RWPE1 (cell line): ENCODE results near the gene FAM180A.
A peak's percentile ranks its signal among the peaks of the same experiment; 100 is the strongest.
"Not testable (repeated sequence)": the region's sequence is repeated elsewhere in the genome, so short reads cannot be mapped to it uniquely, and the experiment has no call there.

Experiments used
- CTCF ChIA-PET: fragments of 350-600 bp; sonication (Branson Sonifier 250); formaldehyde crosslinking; extraction: SDS; loops from one replicate; lab custom pipeline; 2021; lab: Yijun Ruan, JAX
- POLR2A ChIA-PET: fragments of 400-600 bp; formaldehyde crosslinking; extraction: SDS; loops from one replicate; lab custom pipeline; 2020; ENCODE audit warnings: antibody characterized with exemption; ENCODE audit not compliant: low non-redundant PET; lab: Yijun Ruan, JAX
- DNase-seq: peaks from one replicate; pipeline ENCODE4 v3.0.0; 2012; ENCODE audit warnings: low spot score
- H3K27ac ChIP-seq: fragments of 450-650 bp; 2 replicates; pipeline ENCODE4 v1.5.1; 2017
- TF ChIP-seq, protein P1 (sequence below): fragments of 450-650 bp; conservative IDR thresholded peaks from 2 replicates; pipeline ENCODE4 v1.5.1; 2017; ENCODE audit warnings: low read depth, mild to moderate bottlenecking

The FAM180A gene

DNA sequence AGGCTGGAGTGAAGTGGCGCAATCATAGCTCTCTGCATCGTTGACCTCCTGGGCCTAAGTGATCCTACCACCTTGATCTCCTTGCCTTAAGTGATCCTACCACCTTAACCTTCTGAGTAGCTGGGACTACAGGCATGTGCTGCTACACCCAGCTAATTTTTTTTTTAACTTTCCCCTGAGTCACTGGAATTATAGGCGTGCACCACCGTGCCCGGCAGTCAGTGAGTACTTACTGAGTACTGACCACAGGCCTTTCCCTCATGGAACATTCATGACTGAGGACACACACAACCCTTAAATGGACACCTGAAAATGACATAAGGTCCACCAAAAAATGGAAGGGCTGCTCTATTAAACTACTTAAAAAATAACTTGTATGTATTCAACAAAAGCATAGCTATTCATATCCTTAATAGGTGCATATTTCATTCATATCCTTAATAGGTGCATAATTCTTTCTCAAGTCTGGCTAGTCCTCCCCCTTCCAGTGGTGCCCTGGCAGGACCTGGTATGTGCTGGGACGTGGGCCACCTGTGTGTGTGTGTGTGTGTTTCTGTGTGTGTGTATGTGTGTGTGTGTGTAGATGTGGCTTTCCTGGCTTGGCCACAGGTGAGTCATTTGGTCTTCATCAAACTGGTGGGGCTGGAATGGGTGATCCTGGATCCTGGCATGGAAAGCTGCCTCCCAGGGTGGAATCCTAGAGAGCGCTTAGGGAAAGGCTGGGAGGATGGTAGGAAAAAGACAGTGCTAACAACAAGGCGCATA is 3.5 kb downstream of the FAM180A start:
- peak; percentile 67 for DNase-seq
- TF ChIP-seq, protein P1, sequence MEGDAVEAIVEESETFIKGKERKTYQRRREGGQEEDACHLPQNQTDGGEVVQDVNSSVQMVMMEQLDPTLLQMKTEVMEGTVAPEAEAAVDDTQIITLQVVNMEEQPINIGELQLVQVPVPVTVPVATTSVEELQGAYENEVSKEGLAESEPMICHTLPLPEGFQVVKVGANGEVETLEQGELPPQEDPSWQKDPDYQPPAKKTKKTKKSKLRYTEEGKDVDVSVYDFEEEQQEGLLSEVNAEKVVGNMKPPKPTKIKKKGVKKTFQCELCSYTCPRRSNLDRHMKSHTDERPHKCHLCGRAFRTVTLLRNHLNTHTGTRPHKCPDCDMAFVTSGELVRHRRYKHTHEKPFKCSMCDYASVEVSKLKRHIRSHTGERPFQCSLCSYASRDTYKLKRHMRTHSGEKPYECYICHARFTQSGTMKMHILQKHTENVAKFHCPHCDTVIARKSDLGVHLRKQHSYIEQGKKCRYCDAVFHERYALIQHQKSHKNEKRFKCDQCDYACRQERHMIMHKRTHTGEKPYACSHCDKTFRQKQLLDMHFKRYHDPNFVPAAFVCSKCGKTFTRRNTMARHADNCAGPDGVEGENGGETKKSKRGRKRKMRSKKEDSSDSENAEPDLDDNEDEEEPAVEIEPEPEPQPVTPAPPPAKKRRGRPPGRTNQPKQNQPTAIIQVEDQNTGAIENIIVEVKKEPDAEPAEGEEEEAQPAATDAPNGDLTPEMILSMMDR = no peak
- H3K27ac ChIP-seq = peak overlapping the region; percentile 93
- CTCF ChIA-PET = interaction anchor here (0.5 kb wide), 2 partner anchors 238 to 889 kb away, joined by 3 to 4 read pairs; no protein-coding TSS in a partner anchor
- POLR2A ChIA-PET = interaction anchor here (0.6 kb wide), 1 partner anchor 63 kb away, joined by 4 read pairs; no protein-coding TSS in a partner anchor

DNA sequence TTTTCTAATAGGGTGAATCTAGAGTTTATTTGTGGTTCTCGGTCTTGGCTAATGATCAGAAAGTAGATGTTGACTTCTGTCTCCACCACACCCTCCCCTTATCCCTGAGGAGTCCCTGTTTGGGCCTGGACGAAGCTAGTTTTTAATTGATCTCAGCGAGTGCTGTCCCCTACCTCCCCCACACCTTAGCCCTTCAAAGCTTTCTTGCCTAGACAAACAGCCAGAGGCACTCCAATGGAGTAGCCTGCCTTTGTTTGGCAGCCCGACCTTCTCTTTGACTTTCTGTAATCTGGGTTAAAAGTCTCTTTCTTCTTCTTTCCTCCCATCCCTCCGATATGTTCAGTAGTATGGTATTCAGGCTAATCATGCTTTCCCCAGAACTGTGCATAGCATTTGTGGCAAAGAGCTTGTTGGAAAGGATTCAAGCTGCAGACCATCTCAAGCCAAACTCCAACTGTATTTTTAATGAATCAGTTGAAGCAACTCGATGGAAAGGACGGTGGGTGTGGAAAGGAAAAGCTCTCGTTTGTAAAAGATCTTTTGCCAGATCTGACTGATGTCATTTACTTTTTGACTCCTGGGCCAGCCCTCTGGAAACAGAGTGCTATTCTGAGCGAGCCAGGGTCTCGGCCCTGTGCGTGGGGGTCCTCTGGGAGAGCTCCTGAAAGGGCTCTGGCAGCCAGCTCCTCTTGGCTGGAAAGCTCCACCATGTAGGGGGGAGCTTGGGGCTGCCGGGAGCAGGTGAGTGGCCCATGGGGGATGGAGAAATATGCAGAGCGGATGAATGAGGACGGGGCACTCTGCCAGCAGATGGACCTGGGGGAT is 4.5 kb downstream of the FAM180A start:
- ChIA-PET CTCF (interaction anchor here (0.8 kb wide), 1 partner anchor 8 kb away, joined by 3 read pairs; no protein-coding TSS in a partner anchor), POLR2A (interaction anchor here (0.6 kb wide), 1 partner anchor 62 kb away, joined by 4 read pairs; no protein-coding TSS in a partner anchor)
- no peak for DNase-seq
- H3K27ac ChIP-seq = peak overlapping the region; percentile 93
- TF ChIP-seq, protein P1 = no peak

DNA sequence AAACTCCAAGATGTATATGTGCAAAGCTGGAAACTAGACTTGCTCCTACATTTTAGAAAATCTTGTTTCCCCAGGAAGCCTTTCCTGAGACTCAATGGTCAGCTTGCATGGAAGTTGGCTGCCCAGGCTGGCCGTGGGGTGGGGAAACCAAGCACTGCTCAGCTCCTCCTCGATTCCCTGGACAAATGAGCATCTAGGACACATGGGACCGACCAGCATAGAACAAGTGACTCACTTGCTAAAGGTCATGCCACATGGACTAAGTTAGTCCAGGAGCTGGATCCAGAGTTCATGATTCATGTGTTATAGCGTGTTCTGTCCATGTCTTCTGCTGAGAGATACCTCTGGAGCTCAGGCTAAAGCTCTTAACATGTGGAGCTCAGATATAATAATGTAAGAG is 6.2 kb downstream of the FAM180A start:
- TF ChIP-seq, protein P1 = no peak
- no peak for DNase-seq
- ChIA-PET POLR2A (no interaction called here), CTCF (interaction anchor here (0.8 kb wide), 1 partner anchor 28 kb away, joined by 4 read pairs; no protein-coding TSS in a partner anchor)
- H3K27ac ChIP-seq = no peak overlapping the region

DNA sequence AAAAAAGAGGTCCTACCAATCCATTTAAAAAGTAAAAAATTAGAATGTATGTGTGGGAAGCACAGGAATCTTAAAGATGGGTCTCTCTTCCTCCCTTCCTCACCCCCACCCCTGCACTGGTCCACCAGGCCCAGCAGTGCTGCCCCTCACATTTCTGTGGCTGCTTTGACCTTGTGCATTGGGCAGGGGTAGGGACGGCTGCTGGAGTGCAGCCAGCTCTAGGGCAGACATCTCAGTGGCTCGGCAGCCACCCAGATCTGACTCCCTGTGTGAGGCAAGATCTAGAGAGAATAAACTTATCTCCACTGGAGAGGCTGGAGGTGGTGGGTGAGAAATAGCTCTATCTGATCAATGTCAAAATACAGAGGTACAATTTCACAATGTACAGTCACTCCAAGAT is 6.7 kb downstream of the FAM180A start:
- TF ChIP-seq, protein P1 = no peak
- no peak overlapping the region for H3K27ac ChIP-seq
- POLR2A ChIA-PET = no interaction called here
- CTCF ChIA-PET = interaction anchor here (0.8 kb wide), 1 partner anchor 27 kb away, joined by 4 read pairs; no protein-coding TSS in a partner anchor
- DNase-seq = no peak

DNA sequence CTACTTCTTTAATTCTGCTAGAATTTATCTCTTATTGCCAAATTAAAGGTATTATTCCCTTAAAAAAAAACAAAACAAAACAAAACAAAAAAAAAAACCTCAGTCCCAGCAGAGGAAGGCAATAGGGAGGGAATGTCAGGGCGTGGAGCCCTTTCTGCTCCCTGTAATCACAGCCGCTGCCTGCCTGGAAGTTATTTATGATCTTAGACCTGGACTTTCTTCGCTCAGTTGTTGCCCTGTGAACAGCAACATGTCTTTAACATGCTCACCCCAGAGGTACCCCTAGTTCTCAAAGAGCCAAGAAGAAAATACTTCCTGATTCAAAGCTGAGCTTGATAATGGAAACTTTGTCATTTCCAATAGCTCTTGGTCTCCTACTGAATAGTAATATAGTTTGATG is 7.7 kb downstream of the FAM180A start:
- no peak overlapping the region for H3K27ac ChIP-seq
- ChIA-PET POLR2A (no interaction called here), CTCF (no interaction called here)
- no peak for DNase-seq
- TF ChIP-seq, protein P1 = no peak

DNA sequence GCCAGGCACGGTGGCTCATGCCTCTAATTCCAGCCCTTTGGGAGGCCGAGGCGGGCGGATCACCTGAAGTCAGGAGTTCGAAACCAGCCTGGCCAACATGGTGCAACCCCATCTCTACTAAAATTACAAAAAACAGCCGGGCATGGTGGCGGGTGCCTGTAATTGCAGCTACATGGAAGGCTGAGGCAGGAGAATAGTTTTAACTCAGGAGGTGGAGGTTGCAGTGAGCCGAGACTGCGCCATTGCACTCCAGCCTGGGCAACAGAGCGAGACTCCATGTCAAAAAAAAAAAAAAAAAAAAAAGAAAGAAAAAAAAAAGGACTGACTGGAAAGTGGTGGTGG is 11.3 kb downstream of the FAM180A start:
- POLR2A ChIA-PET, CTCF ChIA-PET, DNase-seq: not testable (repeated sequence)
- peak overlapping the region; percentile 36; the same call in 1 of the 2 replicates for H3K27ac ChIP-seq
